HG03103 (cell line): ENCODE results near the gene GMIP.
"Not testable (repeated sequence)": the region's sequence is repeated elsewhere in the genome, so short reads cannot be mapped to it uniquely, and the experiment has no call there.

Experiments used
- ATAC-seq: cut with Tn5 transposase; IDR thresholded peaks from one replicate; pipeline ENCODE4 v1.9.1; 2021; ENCODE audit warnings: low read depth; ENCODE audit not compliant: unreplicated experiment

The GMIP gene

GRCh38 chr19:19643158-19644053 lies at the start of gene GMIP:
GMIP (minus strand) TSS chr19:19643657; CDS start chr19:19643529, 128 bp downstream.
- peak; percentile 43 for ATAC-seq

- no peak for ATAC-seq
Measured at GRCh38 chr19:19691683-19692082, 48.2 kb upstream of the GMIP start.

- ATAC-seq = not testable (repeated sequence)
Measured at GRCh38 chr19:19689023-19689422, 45.6 kb upstream of the GMIP start.

GRCh38 chr19:19687090-19687489 lies 43.6 kb upstream of the GMIP start:
- ATAC-seq = no peak

- no peak for ATAC-seq
Measured at GRCh38 chr19:19686580-19686979, 43.1 kb upstream of the GMIP start.

GRCh38 chr19:19686119-19686518 lies 42.7 kb upstream of the GMIP start:
- not testable (repeated sequence) for ATAC-seq

GRCh38 chr19:19679176-19680073 lies 36.0 kb upstream of the GMIP start:
- ATAC-seq = no peak

GRCh38 chr19:19677579-19677978 lies 34.1 kb upstream of the GMIP start:
- ATAC-seq = no peak

- ATAC-seq = no peak
Measured at GRCh38 chr19:19674315-19674714, 30.9 kb upstream of the GMIP start.

GRCh38 chr19:19672816-19673215 lies 29.4 kb upstream of the GMIP start:
- no peak for ATAC-seq

GRCh38 chr19:19670070-19670551 lies 26.7 kb upstream of the GMIP start:
- no peak for ATAC-seq

- peak; percentile 67 for ATAC-seq
Measured at GRCh38 chr19:19668230-19669012, 25.0 kb upstream of the GMIP start, which contains the start of gene ZNF101. ZNF101 (plus strand) TSS chr19:19668839; CDS start chr19:19668964, 125 bp downstream.

GRCh38 chr19:19665420-19665948 lies 22.0 kb upstream of the GMIP start:
- ATAC-seq = not testable (repeated sequence)

- peak; percentile 63 for ATAC-seq
Measured at GRCh38 chr19:19663256-19664120, 20.0 kb upstream of the GMIP start, which contains the start of gene ATP13A1. ATP13A1 (minus strand) TSS chr19:19663676; CDS start chr19:19663666, 10 bp downstream.

- ATAC-seq = no peak
Measured at GRCh38 chr19:19662871-19663255, 19.4 kb upstream of the GMIP start.

GRCh38 chr19:19662344-19662743 lies 18.9 kb upstream of the GMIP start:
- no peak for ATAC-seq

- no peak for ATAC-seq
Measured at GRCh38 chr19:19661675-19662251, 18.3 kb upstream of the GMIP start.

GRCh38 chr19:19661141-19661674 lies 17.8 kb upstream of the GMIP start:
- ATAC-seq = no peak
